Uterus (tissue), 2 donors: ENCODE data around the gene KBTBD12.

Experiments
- POLR2A ChIP-seq, 2 donors: fragments of 450-650 bp; IDR thresholded peaks; one replicate each; pipeline ENCODE4 v1.6.1; 2016; ENCODE audit warnings: antibody characterized with exemption in 2 of 2, mild to moderate bottlenecking in 1 of 2, moderate library complexity in 1 of 2
- TF ChIP-seq, protein P1 (sequence below), 4 experiments: fragments of 200-600 bp in 2 of 4; fragments of 450-650 bp in 2 of 4; sonication (generic) in 2 of 4; IDR thresholded peaks; one replicate each; pipeline ENCODE4 v1.5.1; 2016 to 2019; ENCODE audit warnings: antibody characterized with exemption in 4 of 4, mild to moderate bottlenecking in 2 of 4, moderate library complexity in 1 of 4

DNA sequence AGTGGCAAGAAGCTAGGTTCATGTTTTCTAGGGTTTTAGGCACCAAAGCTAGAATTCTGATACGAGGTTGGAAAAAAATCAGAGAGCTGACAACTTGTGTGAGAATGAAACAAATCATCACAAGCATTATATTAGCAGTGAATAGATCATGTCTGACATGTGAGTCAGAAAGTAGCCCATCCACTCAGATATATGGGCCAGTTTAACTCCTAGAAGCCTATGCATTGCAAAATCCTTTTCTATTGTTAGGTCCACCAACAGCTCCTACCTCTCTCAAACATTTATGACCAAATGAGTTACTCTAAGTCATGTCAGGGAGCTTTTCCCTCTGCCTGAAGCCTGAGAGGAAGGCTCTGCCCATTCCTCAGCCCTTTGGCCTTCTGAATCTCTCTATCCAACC, 44.0 kb downstream of the KBTBD12 start:
- TF ChIP-seq, protein P1, sequence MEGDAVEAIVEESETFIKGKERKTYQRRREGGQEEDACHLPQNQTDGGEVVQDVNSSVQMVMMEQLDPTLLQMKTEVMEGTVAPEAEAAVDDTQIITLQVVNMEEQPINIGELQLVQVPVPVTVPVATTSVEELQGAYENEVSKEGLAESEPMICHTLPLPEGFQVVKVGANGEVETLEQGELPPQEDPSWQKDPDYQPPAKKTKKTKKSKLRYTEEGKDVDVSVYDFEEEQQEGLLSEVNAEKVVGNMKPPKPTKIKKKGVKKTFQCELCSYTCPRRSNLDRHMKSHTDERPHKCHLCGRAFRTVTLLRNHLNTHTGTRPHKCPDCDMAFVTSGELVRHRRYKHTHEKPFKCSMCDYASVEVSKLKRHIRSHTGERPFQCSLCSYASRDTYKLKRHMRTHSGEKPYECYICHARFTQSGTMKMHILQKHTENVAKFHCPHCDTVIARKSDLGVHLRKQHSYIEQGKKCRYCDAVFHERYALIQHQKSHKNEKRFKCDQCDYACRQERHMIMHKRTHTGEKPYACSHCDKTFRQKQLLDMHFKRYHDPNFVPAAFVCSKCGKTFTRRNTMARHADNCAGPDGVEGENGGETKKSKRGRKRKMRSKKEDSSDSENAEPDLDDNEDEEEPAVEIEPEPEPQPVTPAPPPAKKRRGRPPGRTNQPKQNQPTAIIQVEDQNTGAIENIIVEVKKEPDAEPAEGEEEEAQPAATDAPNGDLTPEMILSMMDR (IDR thresholded peaks at IDR 0.05), result no peak
- no peak for TF ChIP-seq POLR2A (IDR thresholded peaks at IDR 0.05)
